WTC11 (cell line): Measurements from ENCODE around the gene BRD4. TPM values are rescaled to one million over a fixed set of nuclear protein-coding genes. Genes with fewer than 3 reads are reported as not detected.

Source experiments
- ATAC-seq: fragments of 200-7000 bp; cut with Tn5 transposase; 2 replicates; pipeline ENCODE4 v1.10.0; 2021; ENCODE audit warnings: mild to moderate bottlenecking, moderate library complexity
- CTCF ChIA-PET: fragments of 300-600 bp; sonication (Branson Sonifier 250); formaldehyde crosslinking; loops from one replicate; lab custom pipeline; 2021; ENCODE audit warnings: antibody characterized with exemption; lab: Charles Lee
- POLR2A ChIA-PET: fragments of 350-600 bp; sonication (Branson Sonifier 250); formaldehyde crosslinking; loops from one replicate; lab custom pipeline; 2021; ENCODE audit warnings: antibody characterized with exemption; lab: Charles Lee
- DNase-seq: peaks from one replicate; pipeline ENCODE4 v3.0.0; 2021; ENCODE audit warnings: low spot score
- H3K27ac Mint-ChIP-seq: 2 replicates; pipeline ENCODE4 v1.8.0; 2021; ENCODE audit warnings: mixed read lengths
- H3K27me3 Mint-ChIP-seq: 2 replicates; pipeline ENCODE4 v1.8.0; 2021; ENCODE audit warnings: low read depth, mild to moderate bottlenecking, moderate library complexity, mixed read lengths
- H3K36me3 Mint-ChIP-seq: 2 replicates; pipeline ENCODE4 v1.8.0; 2021; ENCODE audit warnings: mixed read lengths
- H3K4me1 Mint-ChIP-seq: 2 replicates; pipeline ENCODE4 v1.8.0; 2022; ENCODE audit warnings: mixed read lengths
- H3K4me3 Mint-ChIP-seq: 2 replicates; pipeline ENCODE4 v1.8.0; 2021; ENCODE audit warnings: mild to moderate bottlenecking, moderate library complexity, mixed read lengths
- H3K9me3 Mint-ChIP-seq: 2 replicates; pipeline ENCODE4 v1.8.0; 2021; ENCODE audit warnings: mixed read lengths
- ATF3 ChIP-seq: sonication (generic); formaldehyde crosslinking; conservative IDR thresholded peaks from 2 replicates; pipeline ENCODE4 v1.8.1; 2022; ENCODE audit warnings: mild to moderate bottlenecking, missing genetic modification reagents
- CDX4 ChIP-seq: fragments of 250-450 bp; sonication (Bioruptor Pico); IDR thresholded peaks from 2 replicates; pipeline ENCODE4 v1.9.0; 2021; ENCODE audit warnings: moderate library complexity, mild to moderate bottlenecking, inconsistent platforms, borderline replicate concordance
- ERG ChIP-seq: fragments of 250-450 bp; sonication (Bioruptor Pico); IDR thresholded peaks from 2 replicates; pipeline ENCODE4 v1.8.0; 2021; ENCODE audit warnings: mild to moderate bottlenecking
- ETV6 ChIP-seq: sonication (generic); formaldehyde crosslinking; IDR thresholded peaks from 2 replicates; pipeline ENCODE4 v1.8.1; 2022; ENCODE audit warnings: mild to moderate bottlenecking, missing genetic modification reagents
- FOXP1 ChIP-seq: sonication (generic); formaldehyde crosslinking; IDR thresholded peaks from 2 replicates; pipeline ENCODE4 v1.8.0; 2022; ENCODE audit warnings: missing genetic modification reagents, mild to moderate bottlenecking, moderate library complexity, borderline replicate concordance
- GABPB1 ChIP-seq: sonication (generic); formaldehyde crosslinking; IDR thresholded peaks from 2 replicates; pipeline ENCODE4 v1.8.1; 2023; ENCODE audit warnings: mild to moderate bottlenecking, missing genetic modification reagents
- IRF2 ChIP-seq: sonication (generic); formaldehyde crosslinking; IDR thresholded peaks from 2 replicates; pipeline ENCODE4 v1.8.0; 2022; ENCODE audit warnings: low read depth, missing genetic modification reagents, borderline replicate concordance
- JAZF1 ChIP-seq: fragments of 250-450 bp; sonication (Bioruptor Pico); IDR thresholded peaks from 2 replicates; pipeline ENCODE4 v1.9.0; 2021; ENCODE audit warnings: moderate library complexity, mild to moderate bottlenecking, inconsistent platforms
- NR3C1 ChIP-seq: sonication (generic); formaldehyde crosslinking; conservative IDR thresholded peaks from 2 replicates; pipeline ENCODE4 v1.8.1; 2023; ENCODE audit warnings: low read depth, mild to moderate bottlenecking, missing genetic modification reagents
- SMAD3 ChIP-seq: sonication (generic); formaldehyde crosslinking; IDR thresholded peaks from 2 replicates; pipeline ENCODE4 v1.8.0; 2022; ENCODE audit warnings: missing genetic modification reagents, mild to moderate bottlenecking, borderline replicate concordance
- USF2 ChIP-seq: sonication (generic); formaldehyde crosslinking; IDR thresholded peaks from 2 replicates; pipeline ENCODE4 v1.8.1; 2023; ENCODE audit warnings: mild to moderate bottlenecking, missing genetic modification reagents, moderate library complexity
- ZBTB43 ChIP-seq: sonication (generic); formaldehyde crosslinking; IDR thresholded peaks from 2 replicates; pipeline ENCODE4 v1.8.1; 2023; ENCODE audit warnings: mild to moderate bottlenecking, missing genetic modification reagents
- ZNF138 ChIP-seq: sonication (generic); formaldehyde crosslinking; conservative IDR thresholded peaks from 2 replicates; pipeline ENCODE4 v1.8.1; 2022; ENCODE audit warnings: mild to moderate bottlenecking, moderate library complexity, missing genetic modification reagents
- ZNF219 ChIP-seq: sonication (generic); formaldehyde crosslinking; IDR thresholded peaks from 2 replicates; pipeline ENCODE4 v1.8.0; 2023; ENCODE audit warnings: missing genetic modification reagents, mild to moderate bottlenecking, borderline replicate concordance
- total RNA-seq: library from RNA; stranded (reverse); gene quantifications from 3 replicates; pipeline ENCODE4 v1.2.3, GENCODE V29; 2021
- TF ChIP-seq, protein P1 (sequence below): sonication (generic); formaldehyde crosslinking; IDR thresholded peaks from 2 replicates; pipeline ENCODE4 v1.8.0; 2022; ENCODE audit warnings: mild to moderate bottlenecking, missing genetic modification reagents
- TF ChIP-seq, protein P2 (sequence below): sonication (generic); formaldehyde crosslinking; IDR thresholded peaks from 2 replicates; pipeline ENCODE4 v1.8.1; 2023; ENCODE audit warnings: mild to moderate bottlenecking, missing genetic modification reagents, borderline replicate concordance
- TF ChIP-seq, protein P3 (sequence below): sonication (generic); formaldehyde crosslinking; IDR thresholded peaks from 2 replicates; pipeline ENCODE4 v1.8.1; 2022; ENCODE audit warnings: low read depth, mild to moderate bottlenecking, moderate library complexity, missing genetic modification reagents, borderline replicate concordance

Gene BRD4
- total RNA-seq, 1 experiment from 2014 or later: 128 TPM

GRCh38 chr19:15216363-15216762, 116.0 kb downstream of the BRD4 start:
- no peaks in the 10 kb centered on the region for H3K27me3 Mint-ChIP-seq
- DNase-seq (no peak), ATAC-seq (no peak)
- TF ChIP-seq, protein P1, sequence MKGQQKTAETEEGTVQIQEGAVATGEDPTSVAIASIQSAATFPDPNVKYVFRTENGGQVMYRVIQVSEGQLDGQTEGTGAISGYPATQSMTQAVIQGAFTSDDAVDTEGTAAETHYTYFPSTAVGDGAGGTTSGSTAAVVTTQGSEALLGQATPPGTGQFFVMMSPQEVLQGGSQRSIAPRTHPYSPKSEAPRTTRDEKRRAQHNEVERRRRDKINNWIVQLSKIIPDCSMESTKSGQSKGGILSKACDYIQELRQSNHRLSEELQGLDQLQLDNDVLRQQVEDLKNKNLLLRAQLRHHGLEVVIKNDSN (CRISPR knock-in tag): no peak
- TF ChIP-seq, protein P2, sequence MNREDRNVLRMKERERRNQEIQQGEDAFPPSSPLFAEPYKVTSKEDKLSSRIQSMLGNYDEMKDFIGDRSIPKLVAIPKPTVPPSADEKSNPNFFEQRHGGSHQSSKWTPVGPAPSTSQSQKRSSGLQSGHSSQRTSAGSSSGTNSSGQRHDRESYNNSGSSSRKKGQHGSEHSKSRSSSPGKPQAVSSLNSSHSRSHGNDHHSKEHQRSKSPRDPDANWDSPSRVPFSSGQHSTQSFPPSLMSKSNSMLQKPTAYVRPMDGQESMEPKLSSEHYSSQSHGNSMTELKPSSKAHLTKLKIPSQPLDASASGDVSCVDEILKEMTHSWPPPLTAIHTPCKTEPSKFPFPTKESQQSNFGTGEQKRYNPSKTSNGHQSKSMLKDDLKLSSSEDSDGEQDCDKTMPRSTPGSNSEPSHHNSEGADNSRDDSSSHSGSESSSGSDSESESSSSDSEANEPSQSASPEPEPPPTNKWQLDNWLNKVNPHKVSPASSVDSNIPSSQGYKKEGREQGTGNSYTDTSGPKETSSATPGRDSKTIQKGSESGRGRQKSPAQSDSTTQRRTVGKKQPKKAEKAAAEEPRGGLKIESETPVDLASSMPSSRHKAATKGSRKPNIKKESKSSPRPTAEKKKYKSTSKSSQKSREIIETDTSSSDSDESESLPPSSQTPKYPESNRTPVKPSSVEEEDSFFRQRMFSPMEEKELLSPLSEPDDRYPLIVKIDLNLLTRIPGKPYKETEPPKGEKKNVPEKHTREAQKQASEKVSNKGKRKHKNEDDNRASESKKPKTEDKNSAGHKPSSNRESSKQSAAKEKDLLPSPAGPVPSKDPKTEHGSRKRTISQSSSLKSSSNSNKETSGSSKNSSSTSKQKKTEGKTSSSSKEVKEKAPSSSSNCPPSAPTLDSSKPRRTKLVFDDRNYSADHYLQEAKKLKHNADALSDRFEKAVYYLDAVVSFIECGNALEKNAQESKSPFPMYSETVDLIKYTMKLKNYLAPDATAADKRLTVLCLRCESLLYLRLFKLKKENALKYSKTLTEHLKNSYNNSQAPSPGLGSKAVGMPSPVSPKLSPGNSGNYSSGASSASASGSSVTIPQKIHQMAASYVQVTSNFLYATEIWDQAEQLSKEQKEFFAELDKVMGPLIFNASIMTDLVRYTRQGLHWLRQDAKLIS (CRISPR knock-in tag): no peak
- no peak for TF ChIP-seq FOXP1 (CRISPR knock-in tag)
- TF ChIP-seq ERG: no peak
- TF ChIP-seq ZNF138 (CRISPR knock-in tag): no peak
- TF ChIP-seq USF2: no peak
- TF ChIP-seq ATF3 (CRISPR knock-in tag): no peak
- TF ChIP-seq SMAD3: no peak
- no peak for TF ChIP-seq NR3C1 (CRISPR knock-in tag)
- TF ChIP-seq, protein P3, sequence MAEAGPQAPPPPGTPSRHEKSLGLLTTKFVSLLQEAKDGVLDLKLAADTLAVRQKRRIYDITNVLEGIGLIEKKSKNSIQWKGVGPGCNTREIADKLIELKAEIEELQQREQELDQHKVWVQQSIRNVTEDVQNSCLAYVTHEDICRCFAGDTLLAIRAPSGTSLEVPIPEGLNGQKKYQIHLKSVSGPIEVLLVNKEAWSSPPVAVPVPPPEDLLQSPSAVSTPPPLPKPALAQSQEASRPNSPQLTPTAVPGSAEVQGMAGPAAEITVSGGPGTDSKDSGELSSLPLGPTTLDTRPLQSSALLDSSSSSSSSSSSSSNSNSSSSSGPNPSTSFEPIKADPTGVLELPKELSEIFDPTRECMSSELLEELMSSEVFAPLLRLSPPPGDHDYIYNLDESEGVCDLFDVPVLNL (CRISPR knock-in tag): no peak
- no peak for TF ChIP-seq JAZF1 (CRISPR knock-in tag)
- TF ChIP-seq ETV6: no peak
- no peak for TF ChIP-seq ZBTB43 (CRISPR knock-in tag)
- TF ChIP-seq IRF2: no peak
- no peak for TF ChIP-seq ZNF219
- no peak for TF ChIP-seq CDX4 (CRISPR knock-in tag)
- no peak for TF ChIP-seq GABPB1 (CRISPR knock-in tag)
- no peak overlapping the region for H3K4me3 Mint-ChIP-seq
- ChIA-PET CTCF (interaction anchor here (1.3 to 1.8 kb wide), 2 partner anchors 15 to 21 kb away, joined by 4 to 7 read pairs; no protein-coding TSS in a partner anchor), POLR2A (interaction anchor here (0.6 to 0.9 kb wide), 2 partner anchors 99 to 163 kb away, joined by 3 read pairs; partner anchors contain the start of gene AKAP8)
- no peak overlapping the region for H3K27ac Mint-ChIP-seq
- no peaks in the 10 kb centered on the region for H3K9me3 Mint-ChIP-seq
- H3K36me3 Mint-ChIP-seq: no peaks in the 10 kb centered on the region
- no peaks in the 10 kb centered on the region for H3K4me1 Mint-ChIP-seq
